Measurements from ENCODE around the gene EXOC3L2. TPM values are rescaled to one million over a fixed set of nuclear protein-coding genes. Genes with fewer than 3 reads are reported as not detected.

The EXOC3L2 gene
- total RNA-seq, 4 donors from 2014 or later: 0.42 to 3.6 (median 2.5) TPM

DNA sequence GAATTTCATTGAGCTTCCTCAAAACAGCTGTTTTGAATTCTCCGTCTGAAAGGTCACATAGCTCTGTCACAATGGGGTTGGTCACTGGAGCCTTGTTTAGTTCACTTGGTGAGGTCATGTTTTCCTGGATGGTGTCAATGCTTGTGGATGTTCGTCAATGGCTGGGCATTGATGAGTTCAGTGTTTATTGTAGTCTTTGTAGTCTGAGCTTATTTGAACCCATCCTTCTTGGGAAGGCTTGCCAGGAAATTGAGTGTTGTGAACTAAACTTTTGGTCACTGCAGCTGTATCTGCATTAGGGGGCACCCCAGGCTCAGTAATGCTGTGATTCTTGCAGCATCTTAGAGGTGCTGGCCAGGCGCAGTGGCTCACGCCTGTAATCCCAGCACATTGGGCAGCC lies 44.6 kb downstream of the EXOC3L2 start:
- TF ChIP-seq, protein P1, sequence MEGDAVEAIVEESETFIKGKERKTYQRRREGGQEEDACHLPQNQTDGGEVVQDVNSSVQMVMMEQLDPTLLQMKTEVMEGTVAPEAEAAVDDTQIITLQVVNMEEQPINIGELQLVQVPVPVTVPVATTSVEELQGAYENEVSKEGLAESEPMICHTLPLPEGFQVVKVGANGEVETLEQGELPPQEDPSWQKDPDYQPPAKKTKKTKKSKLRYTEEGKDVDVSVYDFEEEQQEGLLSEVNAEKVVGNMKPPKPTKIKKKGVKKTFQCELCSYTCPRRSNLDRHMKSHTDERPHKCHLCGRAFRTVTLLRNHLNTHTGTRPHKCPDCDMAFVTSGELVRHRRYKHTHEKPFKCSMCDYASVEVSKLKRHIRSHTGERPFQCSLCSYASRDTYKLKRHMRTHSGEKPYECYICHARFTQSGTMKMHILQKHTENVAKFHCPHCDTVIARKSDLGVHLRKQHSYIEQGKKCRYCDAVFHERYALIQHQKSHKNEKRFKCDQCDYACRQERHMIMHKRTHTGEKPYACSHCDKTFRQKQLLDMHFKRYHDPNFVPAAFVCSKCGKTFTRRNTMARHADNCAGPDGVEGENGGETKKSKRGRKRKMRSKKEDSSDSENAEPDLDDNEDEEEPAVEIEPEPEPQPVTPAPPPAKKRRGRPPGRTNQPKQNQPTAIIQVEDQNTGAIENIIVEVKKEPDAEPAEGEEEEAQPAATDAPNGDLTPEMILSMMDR (IDR thresholded peaks at IDR 0.05): peak in 2 of 3 experiments; percentile 25 to 27
- TF ChIP-seq POLR2AphosphoS5 (IDR thresholded peaks at IDR 0.05): no peak
- intact Hi-C loops (cut with DNase I): loop anchor here (5.0 kb wide), 1 partner anchor 37 kb away; no protein-coding TSS in a partner anchor
- Histone ChIP-seq H3K27me3 (peaks cover 0 to 6% (median 0%) of the 10 kb centered on the region in 4 donors), H3K36me3 (no peaks in the 10 kb centered on the region), H3K9me3 (no peaks in the 10 kb centered on the region), H3K4me1 (no peaks in the 10 kb centered on the region), H3K27ac (replicated peaks in 1 of 4) (no peak overlapping the region), H3K4me3 (no peak overlapping the region)
- DNase-seq (ENCODE audit: extremely low spot score): no peak
- WGBS: 30% methylated on average over 4 of the region's 4 CpGs

DNA sequence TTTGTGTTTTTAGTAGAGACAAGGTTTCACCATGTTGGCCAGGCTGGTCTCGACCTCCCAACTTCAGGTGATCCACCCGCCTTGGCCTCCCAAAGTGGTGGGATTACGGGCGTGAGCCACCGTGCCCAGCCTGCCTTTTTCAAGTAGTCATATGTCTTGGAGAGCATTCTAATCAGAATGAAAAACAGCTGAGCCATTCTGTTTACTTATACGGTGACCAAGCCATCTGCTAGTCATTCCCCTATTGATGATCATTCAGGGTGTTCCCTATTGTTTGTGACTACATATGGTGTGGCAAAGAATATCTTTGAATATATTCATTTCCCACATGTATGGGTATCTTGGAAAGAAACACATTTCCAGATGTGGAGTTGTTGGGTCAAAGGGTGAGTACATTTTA lies 49.4 kb downstream of the EXOC3L2 start:
- no peaks in the 10 kb centered on the region for H3K36me3 ChIP-seq
- WGBS: 90% methylated on average over 6 of the region's 6 CpGs
- intact Hi-C loops (cut with DNase I): no loop called here
- no peak overlapping the region for H3K27ac ChIP-seq (replicated peaks in 1 of 4)
- no peak overlapping the region for H3K4me3 ChIP-seq
- no peaks in the 10 kb centered on the region for H3K9me3 ChIP-seq
- DNase-seq (ENCODE audit: extremely low spot score): no peak
- peaks cover 0 to 6% (median 0%) of the 10 kb centered on the region in 4 donors for H3K27me3 ChIP-seq
- no peaks in the 10 kb centered on the region for H3K4me1 ChIP-seq
- TF ChIP-seq, protein P1 (IDR thresholded peaks at IDR 0.05): no peak
- TF ChIP-seq POLR2A (IDR thresholded peaks at IDR 0.05; ENCODE audit: low read depth) (no peak), EP300 (IDR thresholded peaks at IDR 0.05) (no peak), POLR2AphosphoS5 (IDR thresholded peaks at IDR 0.05) (no peak)

DNA sequence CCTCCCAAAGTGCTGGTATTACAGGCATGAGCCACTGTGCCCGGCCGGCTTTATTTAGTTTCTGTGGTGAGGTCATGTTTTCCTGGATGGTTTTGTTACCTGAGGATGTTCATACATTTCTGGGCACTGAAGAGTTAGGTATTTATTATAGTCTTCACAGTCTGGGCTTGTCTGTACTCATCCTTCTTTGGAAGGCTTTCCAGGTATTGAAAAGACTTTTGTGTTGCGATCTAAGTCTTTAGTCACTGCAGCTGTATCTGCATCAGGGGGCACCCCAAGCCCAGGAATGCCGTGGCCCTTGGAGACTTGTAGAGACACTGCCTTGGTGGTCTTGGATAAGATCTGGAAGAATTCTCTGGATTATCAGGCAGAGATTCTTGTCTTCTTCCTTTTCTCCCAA lies 53.8 kb downstream of the EXOC3L2 start:
- WGBS: 80% methylated on average over 4 of the region's 4 CpGs
- no peak overlapping the region for H3K4me3 ChIP-seq
- H3K36me3 ChIP-seq: no peaks in the 10 kb centered on the region
- peaks cover 0 to 4% (median 1%) of the 10 kb centered on the region in 4 donors for H3K4me1 ChIP-seq
- no peaks in the 10 kb centered on the region for H3K9me3 ChIP-seq
- no peaks in the 10 kb centered on the region for H3K27me3 ChIP-seq
- TF ChIP-seq POLR2A (IDR thresholded peaks at IDR 0.05; ENCODE audit: low read depth) (no peak), POLR2AphosphoS5 (IDR thresholded peaks at IDR 0.05) (no peak), EP300 (IDR thresholded peaks at IDR 0.05) (no peak)
- TF ChIP-seq, protein P1 (IDR thresholded peaks at IDR 0.05): no peak
- DNase-seq (ENCODE audit: extremely low spot score): no peak
- intact Hi-C loops (cut with DNase I): no loop called here
- H3K27ac ChIP-seq (replicated peaks in 1 of 4): no peak overlapping the region

DNA sequence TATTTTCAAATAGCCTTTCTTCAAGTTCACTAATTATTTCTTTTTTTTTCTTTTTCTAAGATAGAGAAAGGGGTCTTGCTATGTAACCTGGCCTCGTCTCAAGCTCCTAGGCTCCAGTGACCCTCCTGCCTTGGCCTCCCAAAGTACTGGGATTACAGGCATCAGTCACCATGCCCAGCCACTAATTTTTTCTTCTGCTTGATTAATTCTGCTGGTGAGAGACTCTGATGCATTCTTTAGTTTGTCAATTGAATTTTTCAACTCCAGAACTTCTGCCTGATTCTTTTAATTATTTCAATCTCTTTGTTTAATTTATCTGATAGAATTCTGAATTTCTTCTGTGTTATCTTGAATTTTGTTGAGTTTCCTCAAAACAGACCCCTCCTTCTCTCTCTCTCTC lies 55.2 kb downstream of the EXOC3L2 start:
- H3K9me3 ChIP-seq: no peaks in the 10 kb centered on the region
- TF ChIP-seq POLR2AphosphoS5 (IDR thresholded peaks at IDR 0.05) (no peak), POLR2A (IDR thresholded peaks at IDR 0.05; ENCODE audit: low read depth) (no peak), EP300 (IDR thresholded peaks at IDR 0.05) (no peak)
- TF ChIP-seq, protein P1 (IDR thresholded peaks at IDR 0.05): no peak
- no peaks in the 10 kb centered on the region for H3K27me3 ChIP-seq
- H3K4me3 ChIP-seq: no peak overlapping the region
- H3K4me1 ChIP-seq: peaks cover 0 to 4% (median 1%) of the 10 kb centered on the region in 4 donors
- intact Hi-C loops (cut with DNase I): no loop called here
- no peaks in the 10 kb centered on the region for H3K36me3 ChIP-seq
- no peak for DNase-seq (ENCODE audit: extremely low spot score)
- 83% methylated on average over 1 of the region's 1 CpG for WGBS
- H3K27ac ChIP-seq (replicated peaks in 1 of 4): no peak overlapping the region

DNA sequence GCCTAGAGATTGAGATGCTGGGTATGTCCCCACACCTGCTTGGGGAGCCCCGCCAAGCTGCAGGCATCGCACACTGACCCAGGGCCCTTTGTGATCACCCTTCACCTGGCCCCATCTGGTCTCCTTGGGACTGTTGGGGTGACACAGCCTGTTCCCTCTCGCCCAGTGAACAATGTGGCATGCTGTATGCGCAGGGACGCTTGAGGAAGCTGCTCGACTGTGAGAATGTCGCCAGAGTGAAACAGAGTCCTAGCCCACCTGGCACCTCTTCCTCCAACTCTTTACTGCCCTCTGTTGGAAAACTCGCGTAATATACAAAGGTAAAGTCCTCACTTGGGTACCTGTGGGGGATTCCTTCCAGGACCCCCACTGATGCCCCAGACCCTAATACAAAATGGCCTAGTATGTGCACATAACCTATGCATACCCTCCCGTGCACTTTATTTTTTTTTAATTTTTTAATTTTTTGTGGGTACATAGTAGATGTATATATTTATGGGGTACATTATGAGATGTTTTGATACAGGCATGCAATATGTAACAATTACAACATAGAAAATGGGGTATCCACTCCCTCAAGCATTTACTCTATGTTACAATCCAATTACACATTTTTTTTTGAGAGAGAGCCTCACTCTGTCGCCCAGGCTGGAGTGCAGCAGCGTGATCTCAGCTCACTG lies 57.6 kb downstream of the EXOC3L2 start:
- Histone ChIP-seq H3K36me3 (no peaks in the 10 kb centered on the region), H3K27me3 (no peaks in the 10 kb centered on the region), H3K27ac (replicated peaks in 1 of 4) (no peak overlapping the region), H3K4me3 (no peak overlapping the region), H3K4me1 (peaks cover 0 to 4% (median 1%) of the 10 kb centered on the region in 4 donors), H3K9me3 (no peaks in the 10 kb centered on the region)
- intact Hi-C loops (cut with DNase I): no loop called here
- WGBS: 40% methylated on average over 9 of the region's 12 CpGs
- no peak for TF ChIP-seq POLR2AphosphoS5 (IDR thresholded peaks at IDR 0.05)
- TF ChIP-seq, protein P1 (IDR thresholded peaks at IDR 0.05): peak; percentile 29 to 54 (median 36)
- no peak for DNase-seq (ENCODE audit: extremely low spot score)
